LNCaP clone FGC (cell line): Measurements from ENCODE around the gene PCBP1.
"Not testable (repeated sequence)": the region's sequence is repeated elsewhere in the genome, so short reads cannot be mapped to it uniquely, and the experiment has no call there.

Experiments used
- DNase-seq: peaks from one replicate; pipeline ENCODE4 v3.0.0-alpha.2; 2011; ENCODE audit warnings: low read depth
- H3K4me3 ChIP-seq: 2 replicates; pipeline ENCODE4 v1.5.1; 2011; ENCODE audit warnings: mild to moderate bottlenecking, low read depth, low read length, control low read depth
- TF ChIP-seq, protein P1 (sequence below): IDR thresholded peaks from 2 replicates; pipeline ENCODE4 v1.5.1; 2012; ENCODE audit warnings: mild to moderate bottlenecking; ENCODE audit not compliant: control insufficient read depth, insufficient read depth; ENCODE audit errors: extremely low read depth

PCBP1 gene

DNA sequence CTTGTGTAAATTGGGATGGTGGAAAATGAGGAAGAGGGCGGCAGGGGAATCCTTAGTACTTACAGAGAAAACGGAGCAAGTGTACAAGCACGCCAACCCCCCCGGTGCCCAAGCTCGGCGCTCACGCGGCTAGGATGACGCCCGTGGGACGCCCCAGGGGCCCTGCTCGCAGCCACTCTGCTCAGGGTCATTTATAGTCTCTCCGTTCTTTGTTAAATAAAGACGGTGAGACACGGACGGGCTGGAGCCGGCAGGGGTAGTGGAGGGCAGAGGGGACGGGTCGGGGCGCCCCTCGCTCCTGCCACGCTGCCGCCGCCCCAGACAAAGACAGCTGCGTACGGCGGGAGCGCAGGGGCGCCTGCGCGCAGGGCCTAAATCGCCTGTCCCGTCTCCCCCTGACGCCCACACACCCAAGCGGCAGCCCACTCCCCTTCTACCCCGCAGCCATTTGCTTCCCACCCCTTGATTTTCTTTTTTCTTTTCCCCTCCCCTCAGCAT, 37.8 kb downstream of the PCBP1 start:
- no peak overlapping the region for H3K4me3 ChIP-seq
- DNase-seq = no peak
- TF ChIP-seq, protein P1, sequence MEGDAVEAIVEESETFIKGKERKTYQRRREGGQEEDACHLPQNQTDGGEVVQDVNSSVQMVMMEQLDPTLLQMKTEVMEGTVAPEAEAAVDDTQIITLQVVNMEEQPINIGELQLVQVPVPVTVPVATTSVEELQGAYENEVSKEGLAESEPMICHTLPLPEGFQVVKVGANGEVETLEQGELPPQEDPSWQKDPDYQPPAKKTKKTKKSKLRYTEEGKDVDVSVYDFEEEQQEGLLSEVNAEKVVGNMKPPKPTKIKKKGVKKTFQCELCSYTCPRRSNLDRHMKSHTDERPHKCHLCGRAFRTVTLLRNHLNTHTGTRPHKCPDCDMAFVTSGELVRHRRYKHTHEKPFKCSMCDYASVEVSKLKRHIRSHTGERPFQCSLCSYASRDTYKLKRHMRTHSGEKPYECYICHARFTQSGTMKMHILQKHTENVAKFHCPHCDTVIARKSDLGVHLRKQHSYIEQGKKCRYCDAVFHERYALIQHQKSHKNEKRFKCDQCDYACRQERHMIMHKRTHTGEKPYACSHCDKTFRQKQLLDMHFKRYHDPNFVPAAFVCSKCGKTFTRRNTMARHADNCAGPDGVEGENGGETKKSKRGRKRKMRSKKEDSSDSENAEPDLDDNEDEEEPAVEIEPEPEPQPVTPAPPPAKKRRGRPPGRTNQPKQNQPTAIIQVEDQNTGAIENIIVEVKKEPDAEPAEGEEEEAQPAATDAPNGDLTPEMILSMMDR = no peak

DNA sequence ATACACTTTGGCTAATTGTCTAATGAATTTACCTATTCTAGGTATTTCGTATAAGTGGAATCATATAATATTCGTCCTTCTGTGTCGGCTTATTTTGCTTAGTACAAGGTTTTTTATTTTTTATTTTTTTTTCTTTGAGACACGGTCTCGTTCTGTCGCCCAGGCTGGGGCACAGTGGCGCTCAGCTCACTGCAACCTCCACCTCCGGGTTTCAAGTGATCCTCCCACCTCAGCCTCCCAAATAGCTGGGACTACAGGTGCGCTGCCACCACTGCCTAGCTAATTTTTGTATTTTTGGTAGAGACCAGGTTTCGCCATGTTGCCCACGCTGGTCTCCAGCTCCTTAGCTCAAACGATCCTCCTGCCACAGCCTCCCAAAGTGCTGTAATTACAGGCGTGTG, 38.2 kb downstream of the PCBP1 start:
- H3K4me3 ChIP-seq = no peak overlapping the region
- DNase-seq = no peak
- TF ChIP-seq, protein P1 = no peak

DNA sequence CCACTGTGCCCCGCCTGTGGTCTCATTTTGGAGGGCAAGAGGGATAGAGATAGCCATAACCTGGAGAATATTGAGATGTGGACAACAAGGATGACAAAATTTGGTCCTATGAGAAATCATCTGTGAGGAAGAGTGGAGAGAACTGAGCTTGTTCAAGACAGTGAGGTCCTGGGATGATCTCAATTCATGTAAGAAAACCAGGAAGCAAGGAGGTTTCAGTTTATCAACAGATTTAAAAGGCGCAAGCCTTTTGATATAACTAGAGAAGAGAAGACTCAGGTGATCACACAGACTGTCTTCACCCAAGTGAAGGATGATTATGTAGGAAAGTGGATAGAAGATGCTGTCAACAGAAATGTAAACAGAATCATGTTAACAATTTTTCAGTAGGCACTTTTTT, 39.1 kb downstream of the PCBP1 start:
- TF ChIP-seq, protein P1 = no peak
- H3K4me3 ChIP-seq = no peak overlapping the region
- DNase-seq = no peak

DNA sequence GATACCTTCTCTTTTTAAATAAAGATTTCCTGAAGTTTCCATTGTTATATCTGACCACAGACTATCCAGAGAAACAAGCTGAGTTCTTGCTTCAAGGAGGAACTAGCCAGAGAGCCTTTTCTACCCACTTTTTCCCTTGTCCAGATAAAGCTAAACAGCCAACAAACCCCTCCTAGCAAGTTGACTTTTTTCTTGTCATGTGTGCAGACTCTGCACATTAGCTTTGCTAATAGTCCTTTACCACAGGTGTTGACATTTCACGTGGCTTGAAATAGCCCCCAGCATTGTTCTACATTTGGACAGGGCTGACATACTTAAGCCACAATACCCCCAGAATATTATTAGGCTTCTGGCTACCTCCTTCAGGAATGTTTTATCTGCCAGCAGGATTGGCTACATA, 40.7 kb downstream of the PCBP1 start:
- TF ChIP-seq, protein P1 = no peak
- DNase-seq = no peak
- no peak overlapping the region for H3K4me3 ChIP-seq

DNA sequence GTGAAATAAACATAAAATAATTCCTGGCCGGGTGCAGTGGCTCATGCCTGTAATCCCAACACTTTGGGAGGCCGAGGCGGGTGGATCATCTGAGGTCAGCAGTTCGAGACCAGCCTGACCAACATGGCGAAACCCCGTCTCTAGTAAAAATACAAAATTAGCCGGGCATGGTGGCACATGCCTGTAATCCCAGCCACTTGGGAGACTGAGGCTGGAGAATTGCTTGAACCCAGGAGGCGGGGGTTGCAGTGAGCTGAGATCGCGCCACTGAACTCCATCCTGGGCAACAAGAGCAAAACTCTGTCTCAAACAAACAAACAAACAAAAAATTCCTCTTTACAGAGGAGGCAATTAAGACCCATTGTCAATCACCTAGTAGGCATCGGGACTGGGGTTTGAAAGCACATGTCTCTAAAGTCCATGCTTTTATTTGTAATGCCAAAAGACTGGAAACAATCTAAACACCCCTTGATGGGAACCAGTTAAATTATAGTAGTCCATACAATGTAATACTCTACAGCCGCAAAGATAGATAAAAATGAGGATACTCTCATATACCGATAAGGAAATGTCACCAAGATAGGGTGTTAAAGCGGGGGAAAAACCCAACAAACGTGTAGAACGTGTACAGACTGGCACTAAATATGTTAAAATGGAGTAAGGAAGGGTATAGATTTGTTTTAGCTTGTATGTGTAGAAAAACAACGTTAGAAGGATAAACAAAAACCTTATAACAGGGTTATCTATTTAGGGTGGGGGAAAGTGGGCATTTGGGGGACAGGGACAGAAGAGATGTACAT, 44.3 kb downstream of the PCBP1 start:
- peak overlapping the region; percentile 31 for H3K4me3 ChIP-seq
- DNase-seq = not testable (repeated sequence)

DNA sequence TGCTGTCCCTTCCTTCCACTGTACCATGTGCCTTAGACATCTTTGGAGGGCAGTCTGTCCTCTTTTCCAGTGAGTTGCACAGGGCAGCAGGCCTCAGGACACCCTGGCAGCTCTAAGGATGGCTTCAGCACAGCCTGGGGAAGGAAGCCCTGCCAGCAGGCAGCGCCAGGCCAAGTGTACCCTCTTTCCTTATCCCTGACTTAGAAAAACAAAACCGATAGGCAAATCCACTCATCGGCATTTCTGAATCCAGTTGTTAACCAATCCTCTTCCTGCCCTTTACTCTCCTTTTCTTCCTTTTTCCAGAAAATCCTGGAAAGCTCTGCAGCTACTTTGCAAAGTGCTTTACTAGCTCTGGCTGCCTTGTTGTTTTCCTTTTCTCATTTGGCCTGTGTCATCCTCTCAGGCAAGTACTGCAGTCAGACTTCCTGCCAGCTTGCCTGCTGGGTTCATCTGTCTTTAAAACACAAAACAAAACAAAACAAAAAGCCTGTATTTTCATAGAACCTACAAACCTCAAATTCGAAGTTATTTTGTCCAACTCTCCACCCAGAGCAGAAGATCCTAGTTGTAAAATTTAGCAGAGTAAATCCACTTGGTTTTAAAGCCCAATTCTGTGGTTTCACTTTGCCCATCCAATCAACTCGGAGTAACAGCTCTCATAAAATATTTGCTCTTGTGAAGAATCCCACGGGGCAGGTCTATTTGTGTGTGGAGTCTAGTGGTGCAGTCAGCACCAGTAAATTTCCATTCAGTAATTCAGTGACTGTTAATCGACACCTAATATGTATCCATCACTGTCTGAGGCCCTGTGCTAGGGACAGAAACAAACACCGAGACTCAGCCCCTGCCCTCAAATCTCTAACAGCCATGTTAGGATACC, 45.2 kb downstream of the PCBP1 start:
- TF ChIP-seq, protein P1 = no peak
- peak; percentile 71 for DNase-seq
- H3K4me3 ChIP-seq = peak overlapping the region; percentile 31

DNA sequence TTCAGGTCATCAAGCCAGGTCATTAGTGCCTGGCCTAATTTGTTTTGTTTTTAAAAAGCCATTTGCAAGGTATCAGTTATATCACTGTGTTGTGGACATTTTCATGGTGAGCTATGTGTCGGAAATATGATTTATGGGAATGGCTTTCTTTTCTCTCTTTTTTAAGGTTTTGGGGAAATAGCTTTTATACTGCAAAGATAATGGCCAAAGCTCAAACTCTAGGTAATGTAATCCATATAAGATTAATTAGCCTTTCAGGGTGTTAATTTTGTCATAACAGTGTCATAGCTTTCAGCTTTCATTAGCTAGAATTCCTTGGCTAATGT, 45.8 kb downstream of the PCBP1 start:
- 0 out of 2 replicates have a peak overlapping the region, but pooled peaks have one; percentile 31 for H3K4me3 ChIP-seq
- DNase-seq = no peak

More for the DNA sequence above, 45.8 kb downstream of the PCBP1 start:
- TF ChIP-seq, protein P1 = no peak
